Stimulated activated CD4-positive, alpha-beta T cell treated with anti-CD3 and anti-CD28 coated beads, Interleukin-2, amount 100 ng/mL, for 4 hours (primary cell): Measurements from ENCODE around the gene CCDC93.
"Not testable (repeated sequence)": the region's sequence is repeated elsewhere in the genome, so short reads cannot be mapped to it uniquely, and the experiment has no call there.

Experiments used
- DNase-seq: peaks from one replicate; pipeline ENCODE4 v3.0.0-alpha.2; 2020; ENCODE audit warnings: low read depth

The CCDC93 gene

GRCh38 chr2:117956036-117956796, 57.7 kb downstream of the CCDC93 start:
- no peak for DNase-seq

DNA sequence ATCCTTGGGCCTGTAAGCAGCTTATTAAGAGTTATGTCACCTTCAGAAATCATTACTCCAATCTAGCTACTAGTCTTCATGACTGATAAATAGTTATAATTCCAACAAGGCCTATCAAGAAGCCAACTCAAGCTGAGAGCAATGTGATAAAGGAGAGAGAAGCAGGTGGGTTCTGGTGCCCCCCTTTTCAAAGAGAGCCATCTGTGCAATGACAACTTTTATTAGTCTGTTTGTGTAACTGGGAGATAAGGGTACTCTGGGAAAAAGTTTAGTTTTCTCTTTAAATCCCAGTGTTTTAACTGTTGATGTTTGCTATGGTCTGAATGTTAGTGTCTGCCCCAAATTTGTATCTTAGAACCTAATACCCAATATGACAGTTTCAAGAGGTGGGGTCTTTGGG, 60.6 kb downstream of the CCDC93 start:
- DNase-seq: no peak

- DNase-seq: no peak
Measured at GRCh38 chr2:117952701-117953100, 61.2 kb downstream of the CCDC93 start.

- no peak for DNase-seq
Measured at GRCh38 chr2:117952228-117952627, 61.6 kb downstream of the CCDC93 start.

- DNase-seq: no peak
Measured at GRCh38 chr2:117949806-117950205, 64.1 kb downstream of the CCDC93 start.

DNA sequence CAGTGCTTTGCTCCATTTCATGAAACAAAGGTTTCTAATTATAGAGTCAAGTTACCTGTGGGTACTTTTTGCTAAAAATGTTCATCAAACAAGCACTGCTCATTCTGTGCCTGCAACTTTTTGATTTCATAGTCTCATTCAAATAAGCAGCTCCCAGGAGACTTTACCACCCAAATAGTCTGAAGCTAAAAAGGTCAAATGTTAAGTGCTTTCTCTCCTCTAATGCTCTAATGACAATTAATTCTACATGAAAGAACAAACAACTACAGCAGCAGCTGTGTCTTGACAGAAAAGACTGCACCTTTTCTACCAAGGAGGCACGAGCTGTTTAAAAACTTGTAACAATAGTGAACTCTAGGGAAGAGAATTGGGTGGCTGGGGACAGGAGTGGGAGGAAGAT, 65.3 kb downstream of the CCDC93 start:
- no peak for DNase-seq

GRCh38 chr2:117945296-117945695, 68.6 kb downstream of the CCDC93 start:
- DNase-seq: no peak

- DNase-seq: no peak
Measured at GRCh38 chr2:117944816-117945215, 69.1 kb downstream of the CCDC93 start.

DNA sequence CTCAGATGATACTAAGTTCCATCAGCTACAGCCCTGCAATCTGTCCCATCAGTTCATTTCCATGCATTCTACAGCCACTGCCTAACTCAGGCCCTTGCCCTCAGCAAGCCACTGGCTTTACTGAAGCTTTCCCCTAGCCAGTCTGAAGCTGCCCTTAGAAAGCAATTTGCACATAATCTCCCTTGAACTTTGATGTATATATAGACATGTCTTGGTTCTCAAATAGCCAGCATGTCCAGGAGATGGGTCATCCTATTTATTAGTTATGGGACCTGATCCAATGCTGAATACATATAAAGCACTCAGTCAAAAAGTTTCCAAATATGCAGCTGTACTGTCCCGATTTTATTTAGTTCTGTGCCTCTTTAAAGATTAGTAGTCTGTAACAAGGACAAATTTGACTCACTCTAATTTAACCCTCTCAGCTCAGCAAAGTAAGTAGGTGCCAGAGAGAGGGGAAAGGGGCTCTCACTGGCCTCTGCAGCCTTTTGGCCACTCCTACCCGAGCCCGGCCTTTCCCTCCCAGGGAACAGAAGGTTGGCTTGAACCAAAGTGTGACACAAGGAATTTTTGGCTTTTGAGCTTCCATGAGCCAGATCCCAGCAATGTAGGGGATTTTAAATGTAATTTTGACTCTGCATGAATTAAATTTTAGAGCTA, 70.7 kb downstream of the CCDC93 start:
- no peak for DNase-seq

- no peak for DNase-seq
Measured at GRCh38 chr2:117942551-117942950, 71.3 kb downstream of the CCDC93 start.

- DNase-seq: no peak
Measured at GRCh38 chr2:117941693-117942092, 72.2 kb downstream of the CCDC93 start.

GRCh38 chr2:117940436-117940835, 73.4 kb downstream of the CCDC93 start:
- DNase-seq: no peak

DNA sequence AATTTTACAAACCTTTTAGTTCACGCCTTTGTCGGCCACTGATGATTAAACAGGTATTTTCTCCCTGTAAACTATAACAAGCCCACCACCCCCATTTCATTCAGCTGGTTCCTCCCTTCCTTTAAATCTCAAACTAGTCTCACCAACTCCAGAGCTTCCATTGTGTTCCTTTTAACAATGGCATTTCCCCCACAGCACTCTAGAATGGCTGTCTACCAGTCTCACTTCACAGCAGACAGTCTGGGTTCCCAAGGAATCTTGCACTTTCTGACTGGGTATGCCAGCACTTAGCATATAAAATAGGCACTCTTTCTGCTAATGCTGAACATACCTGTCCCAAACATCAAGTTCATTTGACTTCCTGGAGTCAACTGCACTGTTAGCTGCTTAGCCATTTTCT, 75.3 kb downstream of the CCDC93 start:
- DNase-seq: no peak

- DNase-seq: no peak
Measured at GRCh38 chr2:117936871-117937428, 76.9 kb downstream of the CCDC93 start.

DNA sequence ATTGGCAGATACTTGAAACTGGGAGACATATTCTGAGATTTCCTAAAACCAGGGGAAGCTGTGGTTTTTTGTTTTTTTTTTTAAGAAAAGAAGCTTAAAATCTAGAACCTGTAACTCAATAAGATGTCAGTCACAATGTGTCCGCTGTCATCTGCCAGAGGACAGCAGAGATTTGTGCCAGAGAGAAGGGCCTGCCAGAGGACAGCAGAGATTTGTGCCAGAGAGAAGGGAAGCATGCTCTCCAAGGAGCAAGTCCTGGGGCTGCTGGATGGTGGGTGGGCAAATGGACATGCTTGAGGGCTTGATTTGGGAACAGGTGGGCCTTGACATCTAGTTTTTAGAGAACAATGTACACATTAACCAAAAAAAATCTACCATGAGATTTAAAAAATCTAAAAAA, 77.9 kb downstream of the CCDC93 start:
- DNase-seq: no peak

DNA sequence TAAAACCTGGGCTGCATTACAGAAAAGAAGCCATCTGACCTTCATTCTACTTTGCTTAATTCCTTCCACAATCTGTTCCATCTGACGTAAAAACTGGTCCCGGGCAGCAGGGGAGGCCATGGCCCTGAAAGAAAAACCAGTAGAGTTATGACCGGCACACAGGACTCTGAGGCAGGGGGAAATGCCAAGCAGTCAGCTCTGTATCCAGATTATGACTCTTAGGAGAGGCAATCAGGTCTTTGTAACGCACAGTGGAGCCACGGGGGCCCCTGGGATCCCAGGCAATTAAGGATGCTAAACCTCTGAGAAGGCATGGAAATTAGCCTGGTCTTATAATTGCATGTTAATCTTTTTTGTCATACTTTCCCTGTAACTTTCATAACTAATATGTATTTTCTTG, 78.4 kb downstream of the CCDC93 start:
- DNase-seq: no peak

DNA sequence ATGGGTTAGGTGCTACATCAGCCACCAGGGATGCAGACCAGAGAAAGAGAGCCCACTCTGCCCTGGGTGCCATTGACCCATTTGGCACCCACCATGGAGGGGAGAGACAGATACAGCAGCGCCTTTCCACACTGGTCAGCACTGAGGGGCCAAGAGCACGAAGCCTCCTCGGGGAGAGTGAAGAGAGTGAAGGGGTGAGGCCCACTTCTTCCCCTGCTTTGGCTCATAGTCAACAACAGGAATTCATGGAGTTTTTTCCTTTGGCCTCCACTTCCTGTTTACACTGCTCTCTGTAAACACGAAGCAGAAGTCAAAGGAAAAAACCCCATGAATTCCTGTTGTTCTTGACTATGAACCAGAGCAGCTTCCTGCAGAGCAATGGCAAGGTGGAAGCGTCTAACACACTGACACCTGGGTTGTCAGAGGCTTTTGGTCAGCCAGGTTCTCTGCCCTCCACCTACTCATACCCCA, 80.0 kb downstream of the CCDC93 start:
- no peak for DNase-seq

DNA sequence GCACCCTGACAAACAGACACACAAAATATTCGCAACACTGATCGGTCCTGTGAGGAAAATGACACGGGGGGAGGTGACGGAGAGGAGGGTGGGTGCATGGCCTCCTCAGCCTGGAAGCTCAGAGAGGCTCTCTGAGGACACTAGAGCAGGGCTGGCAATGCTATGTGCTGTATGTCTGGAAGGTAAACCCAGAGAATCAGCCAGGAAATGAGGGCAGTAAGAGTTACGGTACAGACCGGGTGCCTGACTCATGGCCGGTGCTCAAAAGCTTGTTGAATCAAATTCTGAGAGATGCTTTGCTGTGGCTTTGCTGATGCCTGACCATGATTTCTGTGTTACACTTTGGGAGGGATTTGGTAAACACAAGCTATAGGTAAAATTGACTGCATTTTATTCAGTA, 81.9 kb downstream of the CCDC93 start:
- no peak for DNase-seq

- DNase-seq: no peak
Measured at GRCh38 chr2:117931266-117931665, 82.6 kb downstream of the CCDC93 start.

DNA sequence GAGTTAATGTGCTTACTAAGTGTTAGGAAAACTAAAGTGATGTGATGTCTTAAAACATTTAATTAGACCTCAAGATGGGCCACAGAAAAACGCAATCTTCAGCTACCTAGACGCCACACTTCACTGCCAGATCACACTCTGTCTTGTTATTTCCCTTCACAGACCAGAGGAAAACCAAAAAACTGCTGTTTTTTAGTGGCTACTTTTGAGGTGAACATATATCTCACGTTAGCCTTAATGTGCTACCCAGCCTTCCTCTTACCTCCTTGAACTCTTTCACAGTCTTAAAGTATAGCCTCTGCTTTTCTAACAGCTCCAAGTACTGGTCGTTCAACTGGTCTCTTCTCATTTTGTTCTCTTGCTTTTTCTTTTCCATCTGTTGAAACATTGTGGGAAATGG, 83.1 kb downstream of the CCDC93 start:
- DNase-seq: no peak

- not testable (repeated sequence) for DNase-seq
Measured at GRCh38 chr2:117923471-117923870, 90.4 kb downstream of the CCDC93 start.

DNA sequence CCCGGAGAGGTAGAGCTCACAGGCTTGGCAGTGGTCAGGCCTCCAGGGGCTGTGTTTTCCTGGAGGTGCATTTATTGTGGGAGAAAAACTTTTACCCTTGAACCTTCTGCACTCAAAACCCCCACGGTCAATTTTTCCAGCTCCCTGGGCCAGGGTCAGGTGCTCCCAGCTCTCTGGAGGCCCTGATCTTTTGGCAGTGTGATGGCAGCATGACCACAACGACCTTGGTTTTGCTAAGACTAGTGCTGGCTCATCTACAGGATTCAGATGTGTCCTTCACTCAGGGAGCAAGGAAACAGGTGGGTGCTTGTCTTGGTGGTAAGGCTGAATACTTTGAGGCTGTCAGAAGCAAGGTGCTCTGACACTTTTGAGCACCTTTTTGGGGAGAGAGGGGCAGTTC, 92.3 kb downstream of the CCDC93 start:
- DNase-seq: no peak

- DNase-seq: no peak
Measured at GRCh38 chr2:117918608-117919007, 95.3 kb downstream of the CCDC93 start.
